HL-60 (cell line): ENCODE measurements around the gene SLC17A1.

Source experiments
- POLR2AphosphoS5 ChIP-seq: IDR thresholded peaks from 2 replicates; pipeline ENCODE4 v1.6.1; 2012; ENCODE audit warnings: low read depth
- SPI1 ChIP-seq: IDR thresholded peaks from 2 replicates; pipeline ENCODE4 v1.6.1; 2012; ENCODE audit warnings: low read depth, mild to moderate bottlenecking, borderline replicate concordance
- TF ChIP-seq, protein P1 (sequence below): IDR thresholded peaks from one replicate; pipeline ENCODE4 v1.5.1; 2011; ENCODE audit warnings: low read length, control low read depth, inconsistent platforms; ENCODE audit not compliant: insufficient read depth
- TF ChIP-seq, protein P2 (sequence below): IDR thresholded peaks from 2 replicates; pipeline ENCODE4 v1.6.1; 2012; ENCODE audit warnings: low read depth; ENCODE audit not compliant: insufficient replicate concordance

DNA sequence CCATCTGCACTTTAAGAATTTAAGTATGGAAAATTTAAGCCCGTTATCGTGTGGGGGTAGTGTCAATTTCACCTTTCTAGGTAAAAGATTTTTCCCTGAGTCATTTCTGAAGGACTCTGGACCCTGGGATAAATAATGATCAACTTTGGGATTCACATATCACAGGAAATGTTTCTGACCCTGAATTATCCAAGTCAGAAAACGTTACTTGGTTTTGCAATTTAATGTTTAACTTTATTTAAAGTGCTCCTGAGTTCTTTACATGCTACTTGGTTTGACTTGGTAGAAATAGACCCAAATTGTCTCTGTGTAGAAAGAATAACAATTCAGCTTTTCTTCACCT, 43.7 kb upstream of the SLC17A1 start:
- no peak for TF ChIP-seq POLR2AphosphoS5
- TF ChIP-seq, protein P1, sequence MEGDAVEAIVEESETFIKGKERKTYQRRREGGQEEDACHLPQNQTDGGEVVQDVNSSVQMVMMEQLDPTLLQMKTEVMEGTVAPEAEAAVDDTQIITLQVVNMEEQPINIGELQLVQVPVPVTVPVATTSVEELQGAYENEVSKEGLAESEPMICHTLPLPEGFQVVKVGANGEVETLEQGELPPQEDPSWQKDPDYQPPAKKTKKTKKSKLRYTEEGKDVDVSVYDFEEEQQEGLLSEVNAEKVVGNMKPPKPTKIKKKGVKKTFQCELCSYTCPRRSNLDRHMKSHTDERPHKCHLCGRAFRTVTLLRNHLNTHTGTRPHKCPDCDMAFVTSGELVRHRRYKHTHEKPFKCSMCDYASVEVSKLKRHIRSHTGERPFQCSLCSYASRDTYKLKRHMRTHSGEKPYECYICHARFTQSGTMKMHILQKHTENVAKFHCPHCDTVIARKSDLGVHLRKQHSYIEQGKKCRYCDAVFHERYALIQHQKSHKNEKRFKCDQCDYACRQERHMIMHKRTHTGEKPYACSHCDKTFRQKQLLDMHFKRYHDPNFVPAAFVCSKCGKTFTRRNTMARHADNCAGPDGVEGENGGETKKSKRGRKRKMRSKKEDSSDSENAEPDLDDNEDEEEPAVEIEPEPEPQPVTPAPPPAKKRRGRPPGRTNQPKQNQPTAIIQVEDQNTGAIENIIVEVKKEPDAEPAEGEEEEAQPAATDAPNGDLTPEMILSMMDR: no peak
- TF ChIP-seq, protein P2, sequence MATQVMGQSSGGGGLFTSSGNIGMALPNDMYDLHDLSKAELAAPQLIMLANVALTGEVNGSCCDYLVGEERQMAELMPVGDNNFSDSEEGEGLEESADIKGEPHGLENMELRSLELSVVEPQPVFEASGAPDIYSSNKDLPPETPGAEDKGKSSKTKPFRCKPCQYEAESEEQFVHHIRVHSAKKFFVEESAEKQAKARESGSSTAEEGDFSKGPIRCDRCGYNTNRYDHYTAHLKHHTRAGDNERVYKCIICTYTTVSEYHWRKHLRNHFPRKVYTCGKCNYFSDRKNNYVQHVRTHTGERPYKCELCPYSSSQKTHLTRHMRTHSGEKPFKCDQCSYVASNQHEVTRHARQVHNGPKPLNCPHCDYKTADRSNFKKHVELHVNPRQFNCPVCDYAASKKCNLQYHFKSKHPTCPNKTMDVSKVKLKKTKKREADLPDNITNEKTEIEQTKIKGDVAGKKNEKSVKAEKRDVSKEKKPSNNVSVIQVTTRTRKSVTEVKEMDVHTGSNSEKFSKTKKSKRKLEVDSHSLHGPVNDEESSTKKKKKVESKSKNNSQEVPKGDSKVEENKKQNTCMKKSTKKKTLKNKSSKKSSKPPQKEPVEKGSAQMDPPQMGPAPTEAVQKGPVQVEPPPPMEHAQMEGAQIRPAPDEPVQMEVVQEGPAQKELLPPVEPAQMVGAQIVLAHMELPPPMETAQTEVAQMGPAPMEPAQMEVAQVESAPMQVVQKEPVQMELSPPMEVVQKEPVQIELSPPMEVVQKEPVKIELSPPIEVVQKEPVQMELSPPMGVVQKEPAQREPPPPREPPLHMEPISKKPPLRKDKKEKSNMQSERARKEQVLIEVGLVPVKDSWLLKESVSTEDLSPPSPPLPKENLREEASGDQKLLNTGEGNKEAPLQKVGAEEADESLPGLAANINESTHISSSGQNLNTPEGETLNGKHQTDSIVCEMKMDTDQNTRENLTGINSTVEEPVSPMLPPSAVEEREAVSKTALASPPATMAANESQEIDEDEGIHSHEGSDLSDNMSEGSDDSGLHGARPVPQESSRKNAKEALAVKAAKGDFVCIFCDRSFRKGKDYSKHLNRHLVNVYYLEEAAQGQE: no peak
- TF ChIP-seq SPI1: no peak
